Left lung (tissue), 10 donors: ENCODE measurements around the gene SCAMP2. TPM values are rescaled to one million over a fixed set of nuclear protein-coding genes. Genes with fewer than 3 reads are reported as not detected.
"Not testable (repeated sequence)": the region's sequence is repeated elsewhere in the genome, so short reads cannot be mapped to it uniquely, and the experiment has no call there.

ENCODE experiments used
- ATAC-seq: fragments of 200-7000 bp; cut with Tn5 transposase; one replicate; pipeline ENCODE4 v1.9.1; 2020; ENCODE audit warnings: moderate library complexity
- DNase-seq, 4 donors: peaks; one replicate each; pipeline ENCODE4 v3.0.0-alpha.2; 2013 to 2020
- H3K27ac ChIP-seq, 2 donors: fragments of 200-600 bp; sonication (generic) in 1 of 2; one replicate each; pipeline versions ENCODE4 v1.5.0 to v1.8.0; 2020 to 2021
- H3K27me3 ChIP-seq, 2 donors: fragments of 200-600 bp; sonication (generic) in 1 of 2; one replicate each; pipeline versions ENCODE4 v1.5.0 to v1.8.0; 2020 to 2021
- H3K36me3 ChIP-seq, 2 donors: fragments of 200-600 bp; sonication (generic) in 1 of 2; one replicate each; pipeline versions ENCODE4 v1.5.0 to v1.8.0; 2020 to 2021
- H3K4me1 ChIP-seq, 2 donors: fragments of 200-600 bp; one replicate each; pipeline ENCODE4 v1.8.0; 2021
- H3K4me3 ChIP-seq, 2 donors: fragments of 200-600 bp; sonication (generic) in 1 of 2; one replicate each; pipeline versions ENCODE4 v1.5.0 to v1.8.0; 2020 to 2021; ENCODE audit warnings: mild to moderate bottlenecking in 1 of 2
- H3K9me3 ChIP-seq, 2 donors: fragments of 200-600 bp; sonication (generic) in 1 of 2; one replicate each; pipeline versions ENCODE4 v1.5.0 to v1.8.0; 2020 to 2021
- intact Hi-C, 2 donors: fragments of 100-400 bp; cut with DNase I; formaldehyde crosslinking; loops; one replicate each; pipeline versions ENCODE4 v1.11.2 to v1.14.2; 2022
- polyA plus RNA-seq, 6 donors: library from polyadenylated mRNA; unstranded; fragments of 120-200 nt; gene quantifications; one replicate each; pipeline ENCODE4 v1.2.1, GENCODE V29; 2013; ENCODE audit not compliant: insufficient read length in 6 of 6
- total RNA-seq, 2 donors: library from RNA; stranded (reverse); fragmentation: NEBNext Ultra II Directional; extraction: Animal tissue kit (Norgen Biotek cat#: 25700); gene quantifications; one replicate each; pipeline ENCODE4 v1.2.1, GENCODE V29; 2021
- TF ChIP-seq, protein P1 (sequence below), 2 donors: fragments of 200-600 bp; sonication (generic) in 1 of 2; IDR thresholded peaks; one replicate each; pipeline versions ENCODE4 v1.5.0 to v1.8.0; 2021; ENCODE audit warnings: antibody characterized with exemption in 2 of 2
- donor health status: DM: no; HTN: yes; CAD: no.
- donor health status: DM: no; HTN: no; CAD: no.

The SCAMP2 gene
- total and polyA plus RNA-seq, 8 donors: 42.8 to 138 (median 48.0) TPM

DNA sequence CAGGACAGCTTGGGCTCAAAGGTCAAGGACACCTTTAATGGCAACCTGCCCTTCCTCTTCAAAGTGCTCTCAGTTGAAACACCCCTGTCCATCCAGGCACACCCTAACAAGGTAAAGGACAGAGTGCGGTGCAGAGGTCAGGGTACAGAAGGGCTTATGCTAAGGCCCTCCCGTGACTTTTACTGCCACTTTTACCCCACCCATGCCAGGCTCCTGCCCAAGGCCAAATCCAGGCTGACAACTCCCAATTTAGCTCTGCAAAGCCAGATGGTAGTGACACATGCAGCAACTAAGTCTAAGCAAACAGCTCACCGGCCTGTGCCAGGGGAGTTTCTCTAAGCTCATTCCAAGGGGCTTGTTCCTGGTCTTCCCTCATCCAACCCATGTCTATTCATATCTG is 18.3 kb upstream of the SCAMP2 start:
- Histone ChIP-seq H3K4me1 (peaks cover 0 to 21% of the 10 kb centered on the region in 2 donors), H3K27me3 (no peaks in the 10 kb centered on the region), H3K4me3 (no peak overlapping the region), H3K27ac (no peak overlapping the region), H3K36me3 (peaks cover 0 to 13% of the 10 kb centered on the region in 2 donors), H3K9me3 (no peaks in the 10 kb centered on the region)
- DNase-seq (no peak), ATAC-seq (no peak)
- TF ChIP-seq, protein P1, sequence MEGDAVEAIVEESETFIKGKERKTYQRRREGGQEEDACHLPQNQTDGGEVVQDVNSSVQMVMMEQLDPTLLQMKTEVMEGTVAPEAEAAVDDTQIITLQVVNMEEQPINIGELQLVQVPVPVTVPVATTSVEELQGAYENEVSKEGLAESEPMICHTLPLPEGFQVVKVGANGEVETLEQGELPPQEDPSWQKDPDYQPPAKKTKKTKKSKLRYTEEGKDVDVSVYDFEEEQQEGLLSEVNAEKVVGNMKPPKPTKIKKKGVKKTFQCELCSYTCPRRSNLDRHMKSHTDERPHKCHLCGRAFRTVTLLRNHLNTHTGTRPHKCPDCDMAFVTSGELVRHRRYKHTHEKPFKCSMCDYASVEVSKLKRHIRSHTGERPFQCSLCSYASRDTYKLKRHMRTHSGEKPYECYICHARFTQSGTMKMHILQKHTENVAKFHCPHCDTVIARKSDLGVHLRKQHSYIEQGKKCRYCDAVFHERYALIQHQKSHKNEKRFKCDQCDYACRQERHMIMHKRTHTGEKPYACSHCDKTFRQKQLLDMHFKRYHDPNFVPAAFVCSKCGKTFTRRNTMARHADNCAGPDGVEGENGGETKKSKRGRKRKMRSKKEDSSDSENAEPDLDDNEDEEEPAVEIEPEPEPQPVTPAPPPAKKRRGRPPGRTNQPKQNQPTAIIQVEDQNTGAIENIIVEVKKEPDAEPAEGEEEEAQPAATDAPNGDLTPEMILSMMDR (IDR thresholded peaks at IDR 0.05): no peak
- intact Hi-C loops: no loop called here

DNA sequence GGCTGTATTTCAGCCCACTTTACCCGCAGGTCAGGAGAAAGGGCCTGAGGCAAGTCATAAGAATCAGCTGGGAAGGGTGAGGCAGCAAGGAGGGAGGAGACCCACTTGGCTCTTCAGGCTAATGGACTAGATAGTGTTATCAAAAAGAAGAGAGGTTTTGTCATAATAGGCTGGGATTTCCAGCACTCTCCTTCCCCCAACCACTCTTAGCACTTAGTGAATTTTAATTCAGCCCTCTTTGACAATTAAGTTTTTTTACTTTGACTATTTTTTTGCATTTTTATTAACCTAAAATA is 17.4 kb upstream of the SCAMP2 start:
- Histone ChIP-seq H3K4me1 (peaks cover 0 to 21% of the 10 kb centered on the region in 2 donors), H3K4me3 (peak overlapping the region; percentile 68 to 77), H3K9me3 (no peaks in the 10 kb centered on the region), H3K27ac (peak overlapping the region; percentile 23 to 76), H3K36me3 (peaks cover 0 to 10% of the 10 kb centered on the region in 2 donors), H3K27me3 (no peaks in the 10 kb centered on the region)
- TF ChIP-seq, protein P1 (IDR thresholded peaks at IDR 0.05): no peak
- ATAC-seq: no peak
- no peak for DNase-seq
- intact Hi-C loops: no loop called here

DNA sequence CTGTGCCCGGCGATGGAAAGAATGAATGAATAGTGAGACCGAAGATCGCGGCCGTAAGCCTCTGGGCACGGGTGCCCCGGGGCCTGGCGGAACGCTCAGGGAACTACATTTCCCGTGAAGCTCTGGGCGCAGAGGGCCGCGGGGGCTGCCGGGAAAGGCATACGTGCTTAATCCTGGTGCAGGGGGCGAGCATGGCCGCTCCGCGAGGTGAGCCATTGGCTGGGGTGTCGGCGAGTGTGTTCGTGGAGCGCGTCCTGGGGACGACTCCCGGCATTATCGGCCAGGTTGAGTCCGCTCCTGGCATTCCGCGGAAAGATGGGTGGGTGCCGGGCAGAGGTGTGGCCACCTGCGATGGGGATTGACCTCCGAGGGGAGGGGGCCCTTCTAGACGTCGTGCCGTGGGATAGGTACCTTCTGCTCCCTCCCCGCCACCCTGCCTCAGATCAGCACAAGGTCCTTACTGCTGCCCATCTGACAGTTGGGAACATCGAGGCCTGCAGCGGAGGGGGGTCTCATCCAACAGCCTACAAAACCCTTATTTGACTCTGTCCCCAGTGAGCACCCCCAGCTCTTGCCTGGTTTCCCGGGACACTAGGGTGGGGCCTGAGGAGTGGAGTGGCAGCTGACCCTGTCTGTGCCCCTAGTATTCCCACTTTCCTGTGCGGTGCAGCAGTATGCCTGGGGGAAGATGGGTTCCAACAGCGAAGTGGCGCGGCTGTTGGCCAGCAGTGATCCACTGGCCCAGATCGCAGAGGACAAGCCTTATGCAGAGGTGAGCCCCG is 16.9 kb upstream of the SCAMP2 start, which contains the start of gene MPI:
TSS of gene MPI (plus strand) at position 160 of the 782 bp plus-strand sequence. CDS start at position 192, 32 bp downstream.
- intact Hi-C loops: no loop called here
- Histone ChIP-seq H3K27me3 (no peaks in the 10 kb centered on the region), H3K9me3 (no peaks in the 10 kb centered on the region), H3K27ac (peak within 1 kb of the TSS; percentile 23 to 76), H3K36me3 (peaks cover 0 to 10% of the 10 kb centered on the region in 2 donors), H3K4me1 (peaks cover 0 to 21% of the 10 kb centered on the region in 2 donors), H3K4me3 (peak within 1 kb of the TSS; percentile 68 to 77)
- TF ChIP-seq, protein P1 (IDR thresholded peaks at IDR 0.05): peak in 1 of 2 donors; percentile 32
- DNase-seq (peak; percentile 80 to 97 (median 88)), ATAC-seq (peak; percentile 99)

DNA sequence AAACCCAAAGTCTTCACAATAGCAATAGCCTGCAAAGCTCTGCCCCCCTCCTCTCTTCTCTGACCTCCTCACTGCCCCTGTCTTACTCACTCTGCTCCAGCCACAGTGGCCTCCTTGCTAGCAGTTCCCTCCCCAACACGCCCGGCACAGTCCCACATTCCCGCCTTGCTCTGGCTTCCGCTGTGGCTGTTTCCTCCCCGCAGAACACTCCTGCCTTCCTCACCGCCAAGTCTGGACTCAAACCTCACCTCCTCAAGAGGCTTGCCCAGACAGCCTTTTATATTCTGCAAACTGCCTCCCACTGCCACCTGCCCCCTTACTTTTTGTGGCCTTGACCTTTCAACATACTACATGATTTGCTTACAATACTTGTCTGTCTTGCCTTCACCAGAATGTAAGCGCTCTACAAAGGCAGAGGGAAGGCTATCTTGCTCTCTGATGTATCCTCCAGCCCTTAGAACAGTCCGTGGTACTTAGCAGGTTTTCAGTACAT is 16.3 kb upstream of the SCAMP2 start:
- DNase-seq (peak in 3 of 4 donors; percentile 41 to 83 (median 55)), ATAC-seq (peak; percentile 62)
- Histone ChIP-seq H3K27me3 (no peaks in the 10 kb centered on the region), H3K27ac (peak overlapping the region in 1 of 2 donors; percentile 76), H3K4me3 (peak overlapping the region; percentile 68 to 77), H3K36me3 (peaks cover 0 to 10% of the 10 kb centered on the region in 2 donors), H3K4me1 (peaks cover 0 to 24% of the 10 kb centered on the region in 2 donors), H3K9me3 (no peaks in the 10 kb centered on the region)
- TF ChIP-seq, protein P1 (IDR thresholded peaks at IDR 0.05): no peak
- intact Hi-C loops: no loop called here

DNA sequence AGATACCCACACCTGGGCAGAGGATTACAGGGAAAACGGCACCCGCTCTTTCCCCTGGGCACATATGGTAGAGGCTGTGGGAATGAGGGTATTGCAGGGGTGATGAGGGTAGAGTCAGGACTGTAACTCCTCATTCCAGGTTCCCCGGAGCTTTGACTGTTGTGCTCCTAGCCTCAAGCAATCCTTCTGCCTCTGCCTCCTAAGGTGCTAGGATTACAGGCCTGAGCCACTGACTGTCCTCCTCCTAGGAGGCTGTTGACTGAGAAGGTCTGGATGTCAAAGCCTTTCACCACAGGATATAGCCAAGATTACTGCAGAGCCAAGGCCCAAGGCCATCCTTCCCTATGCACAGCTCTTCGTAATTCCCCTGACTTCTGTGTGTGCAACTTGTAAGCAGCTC is 15.6 kb upstream of the SCAMP2 start:
- intact Hi-C loops: no loop called here
- DNase-seq (no peak), ATAC-seq (no peak)
- no peak overlapping the region for H3K27ac ChIP-seq
- no peaks in the 10 kb centered on the region for H3K9me3 ChIP-seq
- no peak overlapping the region for H3K4me3 ChIP-seq
- H3K36me3 ChIP-seq: peaks cover 0 to 10% of the 10 kb centered on the region in 2 donors
- TF ChIP-seq, protein P1 (IDR thresholded peaks at IDR 0.05): no peak
- H3K27me3 ChIP-seq: no peaks in the 10 kb centered on the region
- peaks cover 0 to 29% of the 10 kb centered on the region in 2 donors for H3K4me1 ChIP-seq

DNA sequence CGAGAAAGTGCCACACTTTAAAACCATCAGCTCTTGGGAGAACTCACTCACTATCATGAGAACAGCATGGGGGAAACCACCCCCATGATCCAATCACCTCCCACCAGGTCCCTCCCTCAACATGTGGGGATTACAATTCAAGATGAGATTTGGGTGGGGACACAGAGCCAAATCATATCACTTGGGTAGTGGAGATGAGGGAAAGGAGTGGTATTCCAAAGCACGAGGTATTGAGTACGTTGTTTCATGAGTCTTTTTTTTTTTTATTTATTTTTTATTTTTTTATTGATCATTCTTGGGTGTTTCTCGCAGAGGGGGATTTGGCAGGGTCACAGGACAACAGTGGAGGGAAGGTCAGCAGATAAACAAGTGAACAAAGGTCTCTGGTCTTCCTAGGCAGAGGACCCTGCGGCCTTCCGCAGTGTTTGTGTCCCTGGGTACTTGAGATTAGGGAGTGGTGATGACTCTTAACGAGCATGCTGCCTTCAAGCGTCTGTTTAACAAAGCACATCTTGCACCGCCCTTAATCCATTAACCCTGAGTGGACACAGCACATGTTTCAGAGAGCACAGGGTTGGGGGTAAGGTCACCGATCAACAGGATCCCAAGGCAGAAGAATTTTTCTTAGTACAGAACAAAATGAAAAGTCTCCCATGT is 14.5 kb upstream of the SCAMP2 start:
- H3K4me3 ChIP-seq, ATAC-seq, intact Hi-C loops, H3K36me3 ChIP-seq, H3K9me3 ChIP-seq, DNase-seq, H3K27ac ChIP-seq, H3K27me3 ChIP-seq: not testable (repeated sequence)
- H3K4me1 ChIP-seq: peaks cover 0 to 29% of the 10 kb centered on the region in 2 donors
